Neuronal stem cell (in vitro differentiated cells): ENCODE results near the gene LRIT2.

Experiments used
- DNase-seq: peaks from one replicate; pipeline ENCODE4 v3.0.0-alpha.2; 2013; ENCODE audit warnings: low spot score
- H2AFZ ChIP-seq: one replicate; pipeline ENCODE4 v1.6.1; 2013; ENCODE audit warnings: mild to moderate bottlenecking, low read length, inconsistent platforms
- H2AK5ac ChIP-seq: 2 replicates; pipeline ENCODE4 v1.6.1; 2013; ENCODE audit warnings: low read depth, mild to moderate bottlenecking, inconsistent platforms, low read length, moderate library complexity, mixed read lengths
- H2BK120ac ChIP-seq: 2 replicates; pipeline ENCODE4 v1.6.1; 2013; ENCODE audit warnings: low read depth, mild to moderate bottlenecking, inconsistent platforms, low read length, moderate library complexity, mixed read lengths
- H2BK12ac ChIP-seq: one replicate; pipeline ENCODE4 v1.6.1; 2013; ENCODE audit warnings: low read length, inconsistent platforms
- H2BK15ac ChIP-seq: 2 replicates; pipeline ENCODE4 v1.6.1; 2013; ENCODE audit warnings: mild to moderate bottlenecking, low read length, inconsistent platforms, mixed read lengths
- H2BK5ac ChIP-seq: one replicate; pipeline ENCODE4 v1.6.1; 2013; ENCODE audit warnings: inconsistent platforms, mild to moderate bottlenecking, low read length, moderate library complexity
- H3K14ac ChIP-seq: one replicate; pipeline ENCODE4 v1.6.1; 2013; ENCODE audit warnings: low read length, inconsistent platforms
- H3K18ac ChIP-seq: 2 replicates; pipeline ENCODE4 v1.6.1; 2013; ENCODE audit warnings: low read length, inconsistent platforms
- H3K23ac ChIP-seq: 2 replicates; pipeline ENCODE4 v1.6.1; 2013; ENCODE audit warnings: low read depth, mild to moderate bottlenecking, mixed read lengths, low read length, inconsistent platforms; ENCODE audit not compliant: poor library complexity
- H3K27ac ChIP-seq: replicated peaks from 3 replicates; pipeline ENCODE4 v1.5.1; 2013; ENCODE audit warnings: low read length, inconsistent platforms
- H3K27me3 ChIP-seq, 3 experiments: 2 replicates each; pipeline ENCODE4 v1.6.1; 2013; ENCODE audit warnings: low read length in 3 of 3, mild to moderate bottlenecking in 2 of 3, inconsistent platforms in 1 of 3, low read depth in 1 of 3, mixed read lengths in 1 of 3, moderate library complexity in 1 of 3; ENCODE audit not compliant: control insufficient read depth in 3 of 3, insufficient read depth in 3 of 3
- H3K36me3 ChIP-seq, 2 donors: replicated peaks in 1 of 2; 2 replicates each; pipeline ENCODE4 v1.6.1; 2013; ENCODE audit warnings: low read length in 2 of 2; ENCODE audit not compliant: control insufficient read depth in 2 of 2, insufficient read depth in 2 of 2
- H3K4ac ChIP-seq: 2 replicates; pipeline ENCODE4 v1.6.1; 2013; ENCODE audit warnings: inconsistent platforms, mild to moderate bottlenecking, low read length, moderate library complexity
- H3K4me1 ChIP-seq, 2 donors: 1 replicate in 1 of 2; 2 replicates in 1 of 2; pipeline ENCODE4 v1.6.1; 2013; ENCODE audit warnings: low read length in 2 of 2, low read depth in 1 of 2; ENCODE audit not compliant: control insufficient read depth in 2 of 2, insufficient read depth in 1 of 2
- H3K4me2 ChIP-seq: one replicate; pipeline ENCODE4 v1.6.1; 2013; ENCODE audit warnings: mild to moderate bottlenecking, low read length, inconsistent platforms; ENCODE audit not compliant: insufficient read depth, poor library complexity, severe bottlenecking
- H3K4me3 ChIP-seq, 2 donors: 2 replicates each; pipeline ENCODE4 v1.5.1; 2013; ENCODE audit warnings: low read length in 2 of 2, mild to moderate bottlenecking in 2 of 2, inconsistent platforms in 1 of 2, moderate library complexity in 1 of 2
- H3K79me1 ChIP-seq: one replicate; pipeline ENCODE4 v1.6.1; 2013; ENCODE audit warnings: low read depth, mild to moderate bottlenecking, inconsistent platforms, low read length, moderate library complexity
- H3K9ac ChIP-seq: one replicate; pipeline ENCODE4 v1.6.1; 2013; ENCODE audit warnings: mild to moderate bottlenecking, low read depth, low read length, inconsistent platforms; ENCODE audit not compliant: poor library complexity
- H3K9me3 ChIP-seq, 2 donors: replicated peaks in 1 of 2; 2 replicates each; pipeline versions ENCODE3 to v1.6.1; 2013; ENCODE audit warnings: low read length in 2 of 2, mild to moderate bottlenecking in 2 of 2, inconsistent platforms in 1 of 2, low read depth in 1 of 2, mixed read lengths in 1 of 2, moderate library complexity in 1 of 2; ENCODE audit not compliant: control insufficient read depth in 2 of 2, insufficient read depth in 1 of 2
- H4K8ac ChIP-seq: one replicate; pipeline ENCODE4 v1.6.1; 2013; ENCODE audit warnings: low read depth, mild to moderate bottlenecking, inconsistent platforms, low read length, moderate library complexity
- H4K91ac ChIP-seq: one replicate; pipeline ENCODE4 v1.6.1; 2013; ENCODE audit warnings: low read length, low read depth, mild to moderate bottlenecking, inconsistent platforms; ENCODE audit not compliant: poor library complexity
- WGBS, 2 donors: extraction: QIAGEN DNeasy Blood & Tissue Kit; methylation state at CpG; one replicate each; pipeline ENCODE4 v1.1.7; 2013; ENCODE audit warnings: missing lambda C conversion rate in 2 of 2, mixed read lengths in 1 of 2; ENCODE audit not compliant: insufficient read length in 2 of 2, insufficient replicate concordance in 1 of 2; ENCODE audit errors: extremely low coverage in 2 of 2; 5-methylcytosine and 5-hydroxymethylcytosine counted together

The LRIT2 gene

DNA sequence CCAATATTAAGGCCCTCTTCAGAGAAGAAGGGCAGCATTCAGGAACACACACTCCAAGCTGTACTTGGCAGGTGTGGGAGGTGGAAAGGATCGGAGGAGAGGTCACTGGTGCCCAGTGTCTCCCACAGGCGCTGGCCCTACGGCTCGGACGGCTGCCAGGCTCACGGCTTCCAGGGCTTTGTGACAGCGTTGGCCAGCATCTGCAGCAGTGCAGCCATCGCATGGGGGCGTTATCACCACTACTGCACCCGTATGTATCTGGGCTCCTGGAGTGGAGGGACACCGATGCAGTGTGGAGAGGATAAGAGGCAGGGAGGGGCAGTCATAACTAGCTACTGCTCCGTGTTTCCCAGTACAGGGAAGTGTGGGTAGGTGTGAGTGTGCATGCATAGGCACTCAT is 23.4 kb upstream of the LRIT2 start:
- peak overlapping the region; percentile 27 for H2BK12ac ChIP-seq
- H4K91ac ChIP-seq: no peak overlapping the region
- no peak overlapping the region for H3K9ac ChIP-seq
- no CpG with 5 or more reads among the region's 12 CpGs for WGBS, 2 donors
- H3K9me3 ChIP-seq: no peaks in the 10 kb centered on the region
- no peak for DNase-seq
- peaks cover 3 to 23% of the 10 kb centered on the region in 2 donors for H3K4me1 ChIP-seq
- H3K4ac ChIP-seq: peak overlapping the region; percentile 17
- H2AK5ac ChIP-seq: peak overlapping the region; percentile 2
- H3K14ac ChIP-seq: no peak overlapping the region
- H3K23ac ChIP-seq: peak overlapping the region; percentile 56
- H2AFZ ChIP-seq: no peak overlapping the region
- no peak overlapping the region for H4K8ac ChIP-seq
- no peak overlapping the region for H2BK120ac ChIP-seq
- H3K4me2 ChIP-seq: no peak overlapping the region
- H2BK15ac ChIP-seq: peak overlapping the region; percentile 5
- peaks cover 0 to 10% (median 0%) of the 10 kb centered on the region in 3 experiments for H3K27me3 ChIP-seq
- no peaks in the 10 kb centered on the region for H3K36me3 ChIP-seq
- peak overlapping the region; percentile 4 for H3K18ac ChIP-seq
- H3K79me1 ChIP-seq: no peaks in the 10 kb centered on the region
- H3K27ac ChIP-seq: no peak overlapping the region
- H3K4me3 ChIP-seq: no peak overlapping the region
- H2BK5ac ChIP-seq: peak overlapping the region; percentile 44

DNA sequence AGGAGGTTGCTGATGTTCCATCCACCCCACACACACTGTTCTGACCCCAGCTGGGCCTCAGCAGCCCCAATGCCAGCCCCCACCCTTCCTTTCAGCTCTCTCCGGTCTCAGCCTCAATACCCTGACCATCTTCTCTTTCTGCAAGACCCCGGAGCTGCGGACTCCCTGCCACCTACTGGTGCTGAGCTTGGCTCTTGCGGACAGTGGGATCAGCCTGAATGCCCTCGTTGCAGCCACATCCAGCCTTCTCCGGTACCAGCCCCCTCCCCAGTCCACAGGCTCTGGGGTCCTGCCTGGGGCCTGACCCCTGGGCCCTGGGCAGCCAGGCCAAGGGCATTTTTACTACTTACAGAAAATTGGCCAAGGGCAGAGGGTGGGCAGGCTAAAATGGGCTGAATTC is 22.2 kb upstream of the LRIT2 start:
- H3K14ac ChIP-seq: no peak overlapping the region
- no CpG with 5 or more reads among the region's 6 CpGs for WGBS, 2 donors
- peak overlapping the region; percentile 1 for H2BK15ac ChIP-seq
- H3K27me3 ChIP-seq: peaks cover 0 to 10% (median 0%) of the 10 kb centered on the region in 3 experiments
- H3K4me3 ChIP-seq: no peak overlapping the region
- H2BK5ac ChIP-seq: no peak overlapping the region
- no peak overlapping the region for H3K23ac ChIP-seq
- no peak overlapping the region for H4K8ac ChIP-seq
- no peaks in the 10 kb centered on the region for H3K79me1 ChIP-seq
- H3K36me3 ChIP-seq: no peaks in the 10 kb centered on the region
- peaks cover 3 to 25% of the 10 kb centered on the region in 2 donors for H3K4me1 ChIP-seq
- H2BK120ac ChIP-seq: no peak overlapping the region
- H3K27ac ChIP-seq: no peak overlapping the region
- H3K4ac ChIP-seq: no peak overlapping the region
- H3K9ac ChIP-seq: no peak overlapping the region
- H3K4me2 ChIP-seq: no peak overlapping the region
- peak overlapping the region; percentile 24 for H2BK12ac ChIP-seq
- no peak overlapping the region for H4K91ac ChIP-seq
- no peak overlapping the region for H2AFZ ChIP-seq
- H3K9me3 ChIP-seq: no peaks in the 10 kb centered on the region
- DNase-seq: no peak
- H3K18ac ChIP-seq: peak overlapping the region; percentile 13
- H2AK5ac ChIP-seq: peak overlapping the region; percentile 30

DNA sequence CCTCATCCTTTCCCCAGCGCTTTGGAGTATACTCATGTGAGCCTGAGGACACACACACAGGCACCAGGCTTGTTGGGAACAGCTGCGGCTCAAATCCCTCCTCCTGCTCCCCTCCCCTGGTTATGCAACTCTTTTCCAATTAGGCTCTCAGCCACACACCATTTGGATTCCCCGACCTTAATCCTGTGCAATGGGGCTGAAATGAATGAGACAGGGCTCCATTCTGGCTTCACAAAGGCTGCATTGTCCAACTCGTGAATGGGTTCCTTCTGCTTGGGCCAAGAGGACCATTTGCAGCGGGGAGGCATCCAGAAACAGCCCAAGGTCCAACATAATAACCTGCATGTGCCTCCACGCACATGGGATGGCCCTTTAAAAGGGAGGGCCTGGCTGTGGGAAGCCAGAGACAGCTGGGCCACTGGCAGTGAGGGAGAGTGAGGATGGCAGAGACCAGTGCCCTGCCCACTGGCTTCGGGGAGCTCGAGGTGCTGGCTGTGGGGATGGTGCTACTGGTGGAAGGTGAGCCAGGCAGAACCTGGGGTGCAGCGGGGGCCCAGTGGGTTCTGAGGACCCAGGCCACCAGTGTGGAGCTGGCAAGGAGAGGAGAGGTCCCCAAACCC is 19.4 kb upstream of the LRIT2 start, which contains the start of gene RGR:
TSS of gene RGR (plus strand) at position 403 of the 620 bp plus-strand sequence. CDS start at position 441, 38 bp downstream.
- Histone ChIP-seq H3K9ac (peak within 1 kb of the TSS; percentile 24), H3K23ac (peak within 1 kb of the TSS; percentile 70), H2BK12ac (peak within 1 kb of the TSS; percentile 80), H3K36me3 (no peaks in the 10 kb centered on the region), H2BK5ac (peak within 1 kb of the TSS; percentile 97), H3K4me3 (no peak within 1 kb of the TSS), H2AK5ac (peak within 1 kb of the TSS; percentile 98), H2BK120ac (peak within 1 kb of the TSS; percentile 97), H3K18ac (peak within 1 kb of the TSS; percentile 99), H3K4ac (peak within 1 kb of the TSS; percentile 10), H3K14ac (no peak within 1 kb of the TSS), H4K8ac (peak within 1 kb of the TSS; percentile 92), H3K79me1 (no peaks in the 10 kb centered on the region), H3K27ac (peak within 1 kb of the TSS; percentile 97), H3K4me2 (peak within 1 kb of the TSS; percentile 19), H3K27me3 (peaks cover 0 to 9% (median 0%) of the 10 kb centered on the region in 3 experiments), H3K9me3 (no peaks in the 10 kb centered on the region), H4K91ac (no peak within 1 kb of the TSS), H3K4me1 (peaks cover 3 to 31% of the 10 kb centered on the region in 2 donors), H2AFZ (peak within 1 kb of the TSS; percentile 46), H2BK15ac (no peak within 1 kb of the TSS)
- WGBS, 2 donors: no CpG with 5 or more reads among the region's 9 CpGs
- DNase-seq: peak; percentile 90

- H2BK15ac ChIP-seq: no peak overlapping the region
- no peaks in the 10 kb centered on the region for H3K9me3 ChIP-seq
- H3K4me1 ChIP-seq: peaks cover 3 to 31% of the 10 kb centered on the region in 2 donors
- no peak overlapping the region for H4K91ac ChIP-seq
- no peak overlapping the region for H3K23ac ChIP-seq
- no peaks in the 10 kb centered on the region for H3K79me1 ChIP-seq
- H2BK12ac ChIP-seq: no peak overlapping the region
- no peak overlapping the region for H2BK120ac ChIP-seq
- H3K18ac ChIP-seq: peak overlapping the region; percentile 24
- no peak overlapping the region for H3K4me2 ChIP-seq
- H2BK5ac ChIP-seq: no peak overlapping the region
- H3K9ac ChIP-seq: no peak overlapping the region
- H3K36me3 ChIP-seq: no peaks in the 10 kb centered on the region
- peak overlapping the region; percentile 24 for H2AK5ac ChIP-seq
- no CpG with 5 or more reads among the region's 3 CpGs for WGBS, 2 donors
- H4K8ac ChIP-seq: no peak overlapping the region
- no peak overlapping the region for H2AFZ ChIP-seq
- H3K4me3 ChIP-seq: no peak overlapping the region
- H3K27ac ChIP-seq: peak overlapping the region; percentile 76
- no peak overlapping the region for H3K14ac ChIP-seq
- H3K4ac ChIP-seq: peak overlapping the region; percentile 10
- H3K27me3 ChIP-seq: peaks cover 0 to 13% (median 0%) of the 10 kb centered on the region in 3 experiments
- DNase-seq: no peak
These were observed 18.4 kb upstream of the LRIT2 start for GRCh38 chr10:84243759-84244158.
